ENCODE data around the gene DYNLT3. TPM values are rescaled to one million over a fixed set of nuclear protein-coding genes. Genes with fewer than 3 reads are reported as not detected.

Gene DYNLT3
- total and polyA plus RNA-seq, 2 experiments from 2014 or later = 43.4 to 64.3 TPM

- H3K36me3 ChIP-seq (ENCODE audit: low read depth) = no peaks in the 10 kb centered on the region
- H3K79me2 ChIP-seq (ENCODE audit: insufficient read depth) = no peaks in the 10 kb centered on the region
- H3K4me3 ChIP-seq = no peak overlapping the region
- no peak overlapping the region for H3K27ac ChIP-seq
- H3K4me2 ChIP-seq (ENCODE audit: unreplicated experiment) = no peak overlapping the region
- no peak overlapping the region for H3K9ac ChIP-seq
- H4K20me1 ChIP-seq (ENCODE audit: insufficient read depth) = no peaks in the 10 kb centered on the region
- H2AFZ ChIP-seq = no peak overlapping the region
- no peaks in the 10 kb centered on the region for H3F3A ChIP-seq (ENCODE audit: insufficient read depth)
- TF ChIP-seq EZH2 (IDR thresholded peaks at IDR 0.05; ENCODE audit: insufficient read depth, poor library complexity, severe bottlenecking) (no peak), EZH2phosphoT487 (IDR thresholded peaks at IDR 0.05; ENCODE audit: insufficient read depth, low read depth) (no peak)
- no peaks in the 10 kb centered on the region for H3K9me3 ChIP-seq (ENCODE audit: low read depth)
- no peak for DNase-seq
- no peaks in the 10 kb centered on the region for H3K4me1 ChIP-seq (ENCODE audit: insufficient read depth)
- in situ Hi-C loops (cut with MboI) = no loop called here
- no peaks in the 10 kb centered on the region for H3K27me3 ChIP-seq (replicated peaks; ENCODE audit: insufficient read depth)
- no peaks in the 10 kb centered on the region for H3K9me2 ChIP-seq (ENCODE audit: insufficient read depth)
- 64 to 80% methylated on average over 5 of the region's 5 CpGs for WGBS, 2 experiments (ENCODE audit: low coverage in 1 of 2, low lambda C conversion rate in 2 of 2, missing lambda C conversion rate in 2 of 2)
Observed at GRCh38 chrX:37888010-37888409, 40.6 kb upstream of the DYNLT3 start.

- 88 to 89% methylated on average over 1 of the region's 1 CpG for WGBS, 2 experiments (ENCODE audit: low coverage in 1 of 2, low lambda C conversion rate in 2 of 2, missing lambda C conversion rate in 2 of 2)
- no peak overlapping the region for H3K27ac ChIP-seq
- no peaks in the 10 kb centered on the region for H4K20me1 ChIP-seq (ENCODE audit: insufficient read depth)
- DNase-seq = no peak
- H3K4me1 ChIP-seq (ENCODE audit: insufficient read depth) = no peaks in the 10 kb centered on the region
- H3K9ac ChIP-seq = no peak overlapping the region
- H3K9me2 ChIP-seq (ENCODE audit: insufficient read depth) = no peaks in the 10 kb centered on the region
- H3K9me3 ChIP-seq (ENCODE audit: low read depth) = no peaks in the 10 kb centered on the region
- H3K79me2 ChIP-seq (ENCODE audit: insufficient read depth) = no peaks in the 10 kb centered on the region
- no peaks in the 10 kb centered on the region for H3F3A ChIP-seq (ENCODE audit: insufficient read depth)
- H2AFZ ChIP-seq = no peak overlapping the region
- in situ Hi-C loops (cut with MboI) = no loop called here
- TF ChIP-seq EZH2 (IDR thresholded peaks at IDR 0.05; ENCODE audit: insufficient read depth, poor library complexity, severe bottlenecking) (no peak), EZH2phosphoT487 (IDR thresholded peaks at IDR 0.05; ENCODE audit: insufficient read depth, low read depth) (no peak)
- H3K4me2 ChIP-seq (ENCODE audit: unreplicated experiment) = no peak overlapping the region
- H3K27me3 ChIP-seq (replicated peaks; ENCODE audit: insufficient read depth) = no peaks in the 10 kb centered on the region
- no peaks in the 10 kb centered on the region for H3K36me3 ChIP-seq (ENCODE audit: low read depth)
- no peak overlapping the region for H3K4me3 ChIP-seq
Observed at GRCh38 chrX:37887347-37887746, 40.0 kb upstream of the DYNLT3 start.

GRCh38 chrX:37883196-37883595 lies 35.8 kb upstream of the DYNLT3 start:
- no peaks in the 10 kb centered on the region for H3K9me3 ChIP-seq (ENCODE audit: low read depth)
- H3K79me2 ChIP-seq (ENCODE audit: insufficient read depth) = no peaks in the 10 kb centered on the region
- no peaks in the 10 kb centered on the region for H3F3A ChIP-seq (ENCODE audit: insufficient read depth)
- no peak overlapping the region for H3K9ac ChIP-seq
- H3K4me1 ChIP-seq (ENCODE audit: insufficient read depth) = no peaks in the 10 kb centered on the region
- in situ Hi-C loops (cut with MboI) = no loop called here
- TF ChIP-seq EZH2phosphoT487 (IDR thresholded peaks at IDR 0.05; ENCODE audit: insufficient read depth, low read depth) = no peak
- TF ChIP-seq EZH2 (IDR thresholded peaks at IDR 0.05; ENCODE audit: insufficient read depth, poor library complexity, severe bottlenecking) = no peak
- no peak overlapping the region for H3K4me3 ChIP-seq
- H3K9me2 ChIP-seq (ENCODE audit: insufficient read depth) = no peaks in the 10 kb centered on the region
- 54 to 85% methylated on average over 2 of the region's 2 CpGs for WGBS, 2 experiments (ENCODE audit: low coverage in 1 of 2, low lambda C conversion rate in 2 of 2, missing lambda C conversion rate in 2 of 2)
- H3K36me3 ChIP-seq (ENCODE audit: low read depth) = no peaks in the 10 kb centered on the region
- no peak for DNase-seq
- H3K27me3 ChIP-seq (replicated peaks; ENCODE audit: insufficient read depth) = no peaks in the 10 kb centered on the region
- H3K4me2 ChIP-seq (ENCODE audit: unreplicated experiment) = no peak overlapping the region
- H3K27ac ChIP-seq = no peak overlapping the region
- no peak overlapping the region for H2AFZ ChIP-seq
- H4K20me1 ChIP-seq (ENCODE audit: insufficient read depth) = no peaks in the 10 kb centered on the region

- Histone ChIP-seq H3F3A (ENCODE audit: insufficient read depth) (no peaks in the 10 kb centered on the region), H3K4me1 (ENCODE audit: insufficient read depth) (no peaks in the 10 kb centered on the region), H3K27me3 (replicated peaks; ENCODE audit: insufficient read depth) (no peaks in the 10 kb centered on the region), H3K4me2 (ENCODE audit: unreplicated experiment) (no peak overlapping the region), H3K36me3 (ENCODE audit: low read depth) (no peaks in the 10 kb centered on the region), H3K27ac (no peak overlapping the region), H3K4me3 (no peak overlapping the region), H3K9me3 (ENCODE audit: low read depth) (no peaks in the 10 kb centered on the region), H3K79me2 (ENCODE audit: insufficient read depth) (no peaks in the 10 kb centered on the region), H2AFZ (no peak overlapping the region), H4K20me1 (ENCODE audit: insufficient read depth) (no peaks in the 10 kb centered on the region), H3K9me2 (ENCODE audit: insufficient read depth) (no peaks in the 10 kb centered on the region), H3K9ac (no peak overlapping the region)
- no peak for TF ChIP-seq EZH2phosphoT487 (IDR thresholded peaks at IDR 0.05; ENCODE audit: insufficient read depth, low read depth)
- TF ChIP-seq EZH2 (IDR thresholded peaks at IDR 0.05; ENCODE audit: insufficient read depth, poor library complexity, severe bottlenecking) = no peak
- in situ Hi-C loops (cut with MboI) = no loop called here
- DNase-seq = no peak
- 77 to 82% methylated on average over 1 of the region's 1 CpG for WGBS, 2 experiments (ENCODE audit: low coverage in 1 of 2, low lambda C conversion rate in 2 of 2, missing lambda C conversion rate in 2 of 2)
Observed at GRCh38 chrX:37879692-37880091, 32.3 kb upstream of the DYNLT3 start.

GRCh38 chrX:37876716-37877115 lies 29.3 kb upstream of the DYNLT3 start:
- H3K9me3 ChIP-seq (ENCODE audit: low read depth) = no peaks in the 10 kb centered on the region
- no peak overlapping the region for H3K4me2 ChIP-seq (ENCODE audit: unreplicated experiment)
- peaks cover 12% of the 10 kb centered on the region for H3K4me1 ChIP-seq (ENCODE audit: insufficient read depth)
- no peaks in the 10 kb centered on the region for H4K20me1 ChIP-seq (ENCODE audit: insufficient read depth)
- H3K79me2 ChIP-seq (ENCODE audit: insufficient read depth) = no peaks in the 10 kb centered on the region
- no peak overlapping the region for H2AFZ ChIP-seq
- H3K4me3 ChIP-seq = no peak overlapping the region
- WGBS, 2 experiments (ENCODE audit: low coverage in 1 of 2, low lambda C conversion rate in 2 of 2, missing lambda C conversion rate in 2 of 2) = 95 to 97% methylated on average over 4 of the region's 4 CpGs
- H3K9me2 ChIP-seq (ENCODE audit: insufficient read depth) = no peaks in the 10 kb centered on the region
- H3K27me3 ChIP-seq (replicated peaks; ENCODE audit: insufficient read depth) = no peaks in the 10 kb centered on the region
- DNase-seq = no peak
- no peak overlapping the region for H3K9ac ChIP-seq
- H3F3A ChIP-seq (ENCODE audit: insufficient read depth) = peaks cover 11% of the 10 kb centered on the region
- in situ Hi-C loops (cut with MboI) = no loop called here
- no peak overlapping the region for H3K27ac ChIP-seq
- TF ChIP-seq EZH2phosphoT487 (IDR thresholded peaks at IDR 0.05; ENCODE audit: insufficient read depth, low read depth) = no peak
- no peak for TF ChIP-seq EZH2 (IDR thresholded peaks at IDR 0.05; ENCODE audit: insufficient read depth, poor library complexity, severe bottlenecking)
- no peaks in the 10 kb centered on the region for H3K36me3 ChIP-seq (ENCODE audit: low read depth)
